GM10248 (cell line): ENCODE data around the gene CCDC174.
A peak's percentile ranks its signal among the peaks of the same experiment; 100 is the strongest.

Source experiments
- CTCF ChIA-PET: fragments of 300-600 bp; sonication (Branson Sonifier 250); formaldehyde crosslinking; extraction: SDS; loops from one replicate; lab custom pipeline; 2021; ENCODE audit warnings: antibody characterized with exemption; lab: Yijun Ruan, JAX
- POLR2A ChIA-PET: fragments of 350-650 bp; sonication (Branson Sonifier 250); formaldehyde crosslinking; extraction: SDS; loops from one replicate; lab custom pipeline; 2020; ENCODE audit warnings: antibody characterized with exemption; lab: Yijun Ruan, JAX
- DNase-seq: peaks from one replicate; pipeline ENCODE4 v3.0.0; 2012; ENCODE audit errors: extremely low spot score
- CTCF ChIP-seq: IDR thresholded peaks from 2 replicates; pipeline ENCODE4 v1.5.1; 2012; ENCODE audit warnings: mild to moderate bottlenecking, low read depth; ENCODE audit errors: extremely low read depth, missing control alignments, control extremely low read depth

Gene CCDC174

DNA sequence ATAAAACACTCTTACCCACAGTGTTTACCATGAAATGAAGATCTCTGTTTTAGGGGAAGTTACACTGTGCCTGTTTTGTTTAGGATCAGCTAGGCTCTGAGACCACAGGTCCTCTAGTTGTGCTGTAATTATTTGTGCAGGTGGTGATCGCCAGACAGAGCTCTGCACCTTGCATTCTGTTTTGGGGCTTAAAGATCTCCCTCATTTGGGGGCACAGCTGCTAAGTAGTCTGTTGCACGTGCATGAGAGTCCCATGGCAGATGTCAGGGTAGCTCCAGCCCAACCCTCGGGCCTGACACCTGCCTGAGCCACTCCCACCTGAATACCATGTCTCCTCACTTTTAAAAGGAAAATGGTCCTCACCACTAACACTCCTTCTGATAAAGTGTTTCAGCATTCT is 35.8 kb downstream of the CCDC174 start:
- ChIA-PET CTCF (interaction anchor here (0.7 to 4.2 kb wide), 8 partner anchors 9 to 234 kb away, joined by 3 to 31 read pairs (median 6); partner anchors contain the start of gene C3orf20), POLR2A (no interaction called here)
- no peak for DNase-seq
- no peak for TF ChIP-seq CTCF

DNA sequence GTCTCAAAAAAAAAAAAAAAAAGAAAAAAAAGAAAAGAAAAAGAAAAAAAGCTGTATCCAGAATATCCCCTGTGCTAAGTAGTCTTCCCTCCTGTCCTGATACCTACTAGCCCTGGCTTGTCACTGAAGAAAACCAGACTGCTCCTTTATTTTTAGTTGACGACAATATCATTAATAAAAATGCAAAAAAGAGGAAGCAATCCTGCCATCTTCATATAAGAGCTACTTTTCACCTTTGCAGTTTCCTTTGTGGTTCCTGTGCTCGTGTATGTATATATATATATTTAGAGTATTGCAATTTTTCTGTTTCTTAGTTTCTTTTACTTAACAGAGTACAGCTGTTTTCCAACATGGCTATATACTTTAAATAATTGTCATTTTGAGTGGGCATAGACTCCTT is 37.0 kb downstream of the CCDC174 start:
- ChIA-PET CTCF (interaction anchor here (1.1 to 4.2 kb wide), 5 partner anchors 11 to 233 kb away, joined by 4 to 31 read pairs (median 4); partner anchors contain the start of gene C3orf20), POLR2A (no interaction called here)
- DNase-seq, result no peak
- TF ChIP-seq CTCF, result no peak

GRCh38 chr3:14689247-14689980 is 37.9 kb downstream of the CCDC174 start:
- ChIA-PET POLR2A (no interaction called here), CTCF (interaction anchor here (1.1 to 4.2 kb wide), 6 partner anchors 10 to 232 kb away, joined by 3 to 31 read pairs (median 8); partner anchors contain the start of gene C3orf20)
- peak; percentile 44 for DNase-seq
- TF ChIP-seq CTCF, result no peak

DNA sequence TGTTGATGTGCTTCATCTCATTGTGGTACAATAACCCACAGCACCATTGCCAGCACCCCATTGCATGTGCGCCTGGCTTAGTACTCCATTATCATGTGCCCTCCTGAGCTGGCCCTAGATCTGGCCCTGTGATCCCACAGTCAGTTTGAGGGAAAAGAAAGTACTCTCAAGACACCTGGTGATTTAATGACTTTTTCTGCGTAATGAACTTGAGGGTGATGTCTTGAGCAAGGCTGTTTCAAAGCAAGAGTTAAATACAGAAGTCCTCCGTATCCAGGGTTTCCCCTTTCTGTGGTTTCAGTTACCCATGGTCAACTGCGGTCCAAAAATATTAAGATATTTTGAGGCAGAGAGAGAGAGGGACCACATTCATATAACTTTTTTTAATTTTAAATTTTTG is 39.7 kb downstream of the CCDC174 start:
- ChIA-PET POLR2A (no interaction called here), CTCF (interaction anchor here (0.8 to 2.6 kb wide), 5 partner anchors 9 to 89 kb away, joined by 3 to 10 read pairs (median 3); no protein-coding TSS in a partner anchor)
- no peak for TF ChIP-seq CTCF
- DNase-seq, result peak; percentile 50

- CTCF ChIA-PET, result interaction anchor here (1.2 to 2.6 kb wide), 4 partner anchors 11 to 89 kb away, joined by 3 to 10 read pairs (median 6); no protein-coding TSS in a partner anchor
- POLR2A ChIA-PET, result no interaction called here
- no peak for DNase-seq
- TF ChIP-seq CTCF, result no peak
Measured at GRCh38 chr3:14691719-14692118, 40.2 kb downstream of the CCDC174 start.

DNA sequence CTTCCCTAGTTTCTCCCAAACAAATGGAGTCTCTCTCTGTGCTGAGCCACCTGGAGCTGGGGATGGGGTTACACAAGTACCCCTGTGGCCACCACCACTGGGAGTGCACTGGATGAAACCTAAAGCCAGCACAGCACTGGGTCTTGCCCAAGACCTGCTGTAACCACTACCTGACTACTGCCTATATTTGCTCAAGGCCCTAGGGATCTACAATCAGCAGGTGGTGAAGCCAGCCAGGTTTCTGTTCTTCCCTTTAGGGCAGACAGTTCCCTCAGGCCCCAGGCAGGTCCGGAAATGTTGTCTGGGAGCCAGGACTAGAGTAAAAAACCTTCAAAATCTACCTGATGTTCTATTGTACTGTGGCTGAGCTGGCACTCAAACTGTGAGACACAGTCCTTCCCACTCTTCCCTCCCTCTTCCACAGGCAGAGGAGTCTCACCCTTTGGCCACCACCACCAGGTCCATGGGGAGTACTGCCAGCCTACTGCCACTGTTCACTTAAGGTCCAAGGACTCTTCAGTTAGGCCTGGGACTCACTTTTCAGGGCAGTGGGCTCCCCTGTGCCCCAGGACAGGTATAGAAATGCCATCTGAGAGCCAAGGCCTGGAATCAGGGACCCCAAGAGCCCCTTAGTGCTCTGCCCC is 47.2 kb downstream of the CCDC174 start:
- POLR2A ChIA-PET, result no interaction called here
- no peak for TF ChIP-seq CTCF
- no peak for DNase-seq
- CTCF ChIA-PET, result interaction anchor here (1.1 kb wide), 1 partner anchor 9 kb away, joined by 3 read pairs; no protein-coding TSS in a partner anchor
